GM21529 (cell line): ENCODE data around the gene CCDC112.
"Not testable (repeated sequence)": the region's sequence is repeated elsewhere in the genome, so short reads cannot be mapped to it uniquely, and the experiment has no call there.

Experiments used
- ATAC-seq: cut with Tn5 transposase; IDR thresholded peaks from one replicate; pipeline ENCODE4 v1.9.1; 2021; ENCODE audit not compliant: unreplicated experiment

CCDC112 gene

DNA sequence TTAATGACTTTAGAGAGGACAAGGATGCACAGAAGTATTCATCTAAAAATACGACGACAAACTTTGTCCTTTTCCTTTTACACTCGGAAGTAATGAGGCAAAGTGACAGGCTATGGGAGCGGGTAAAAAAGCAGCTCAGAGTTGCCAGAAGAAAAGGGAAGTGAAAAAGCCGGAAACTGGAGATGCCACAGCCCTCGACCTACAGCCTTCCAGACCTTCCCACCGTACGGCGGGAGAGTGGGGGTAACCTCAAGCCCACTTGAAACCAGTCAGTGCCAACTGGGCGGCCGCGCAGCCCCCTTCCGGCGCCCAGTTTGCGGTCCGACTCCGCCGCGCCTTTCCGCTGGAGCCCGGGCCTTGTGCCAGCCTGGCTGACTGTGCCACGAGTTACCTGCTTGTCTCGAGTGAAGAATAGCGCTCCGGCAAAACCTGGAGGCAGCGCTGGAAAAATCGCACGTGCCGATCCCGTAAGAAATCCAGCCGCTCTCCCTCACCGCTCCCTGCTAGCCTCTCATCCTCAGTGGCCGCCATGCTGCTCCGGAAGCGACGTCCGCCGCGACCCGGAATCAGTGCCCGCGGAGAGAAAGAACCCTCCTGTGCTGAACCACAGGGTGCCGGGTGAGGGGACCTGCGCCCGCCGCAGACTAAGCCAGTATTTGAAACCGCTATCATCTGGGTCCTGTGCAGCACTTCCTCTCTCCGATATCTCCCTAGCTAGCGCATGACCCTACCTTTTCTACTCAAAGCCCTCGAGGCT lies 34.0 kb downstream of the CCDC112 start, which contains the start of gene PGGT1B:
PGGT1B (minus strand) TSS at position 557 of the 757 bp plus-strand sequence; CDS start at position 531, 26 bp downstream.
- ATAC-seq, result peak; percentile 90

DNA sequence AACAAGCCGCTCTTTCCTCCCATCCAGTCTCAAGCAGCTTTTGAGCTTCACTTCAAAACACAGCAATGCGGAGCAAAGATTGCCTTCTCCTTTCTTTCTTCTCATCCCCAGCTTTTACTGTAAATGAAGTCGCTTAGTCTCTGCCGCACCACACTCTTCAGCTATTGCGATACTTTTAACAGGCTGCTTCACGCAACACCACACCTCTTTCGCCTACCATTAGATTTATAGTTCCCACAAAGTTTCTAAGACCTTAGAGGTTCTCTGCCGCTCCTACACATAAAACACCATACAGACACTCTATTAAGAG lies 34.5 kb downstream of the CCDC112 start:
- ATAC-seq, result peak; percentile 50

GRCh38 chr5:115260248-115260647 lies 36.2 kb downstream of the CCDC112 start:
- ATAC-seq, result no peak

GRCh38 chr5:115257981-115258380 lies 38.5 kb downstream of the CCDC112 start:
- no peak for ATAC-seq

DNA sequence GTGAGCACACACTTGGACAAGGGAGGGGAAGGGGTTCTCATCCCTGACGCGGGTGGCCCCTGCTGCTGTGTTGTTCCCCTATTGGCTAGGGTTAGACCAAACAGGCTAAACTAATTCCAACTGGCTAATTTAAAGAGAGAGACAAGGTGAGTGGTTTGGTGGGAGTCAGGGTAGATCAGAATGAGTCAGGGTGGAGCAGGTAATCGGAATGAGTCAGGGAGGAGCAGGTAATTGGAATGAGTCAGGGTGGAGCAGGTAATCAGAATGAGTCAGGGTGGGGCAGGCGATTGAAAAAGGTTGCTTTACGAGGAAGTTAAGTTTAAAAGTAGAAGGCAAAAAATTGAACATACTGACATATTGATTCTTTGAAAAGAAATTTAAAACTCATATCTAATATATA lies 47.1 kb downstream of the CCDC112 start:
- not testable (repeated sequence) for ATAC-seq

- ATAC-seq, result peak; percentile 76
Measured at GRCh38 chr5:115246361-115246991, 50.0 kb downstream of the CCDC112 start.

GRCh38 chr5:115243412-115243811 lies 53.0 kb downstream of the CCDC112 start:
- peak; percentile 64 for ATAC-seq

GRCh38 chr5:115241881-115242642 lies 54.4 kb downstream of the CCDC112 start:
- ATAC-seq, result no peak

DNA sequence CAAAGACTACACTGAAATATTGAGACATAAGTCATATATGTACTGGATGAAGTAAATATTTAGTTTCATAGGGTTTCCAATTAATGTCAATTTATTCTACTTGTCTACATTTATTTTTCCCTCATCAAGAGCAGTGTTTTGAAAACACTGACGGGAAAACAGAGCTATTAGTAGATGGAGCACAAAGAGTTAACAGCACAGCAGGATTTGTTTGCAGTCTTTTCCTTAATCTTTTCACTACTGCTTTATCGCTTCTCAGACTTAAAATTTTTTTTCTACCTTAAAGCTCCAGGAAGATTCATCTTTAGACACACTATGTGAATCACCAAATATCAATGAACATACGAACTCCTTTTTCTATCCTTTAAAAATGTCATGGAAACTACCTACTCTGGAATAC lies 59.4 kb downstream of the CCDC112 start:
- no peak for ATAC-seq

DNA sequence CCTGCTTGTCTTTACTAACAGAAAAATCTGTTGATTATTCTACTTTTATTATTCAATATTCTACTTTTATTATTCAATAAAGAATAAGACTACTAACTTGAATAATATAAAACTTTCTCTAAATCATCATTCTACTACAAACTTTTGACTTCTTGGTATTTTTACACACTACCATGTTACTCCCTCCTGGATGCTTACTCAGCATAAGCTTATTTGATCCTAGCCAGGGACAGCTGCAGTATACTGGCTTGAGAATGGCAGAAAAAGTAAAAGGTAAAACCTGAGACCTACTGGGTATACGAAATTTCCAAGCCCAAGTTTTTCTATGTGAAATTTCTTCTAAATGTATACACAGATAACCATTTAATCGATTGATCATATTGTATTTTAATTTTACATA lies 59.9 kb downstream of the CCDC112 start:
- ATAC-seq, result no peak

- ATAC-seq, result no peak
Measured at GRCh38 chr5:115231598-115231997, 64.9 kb downstream of the CCDC112 start.

- ATAC-seq, result no peak
Measured at GRCh38 chr5:115229606-115230005, 66.8 kb downstream of the CCDC112 start.

DNA sequence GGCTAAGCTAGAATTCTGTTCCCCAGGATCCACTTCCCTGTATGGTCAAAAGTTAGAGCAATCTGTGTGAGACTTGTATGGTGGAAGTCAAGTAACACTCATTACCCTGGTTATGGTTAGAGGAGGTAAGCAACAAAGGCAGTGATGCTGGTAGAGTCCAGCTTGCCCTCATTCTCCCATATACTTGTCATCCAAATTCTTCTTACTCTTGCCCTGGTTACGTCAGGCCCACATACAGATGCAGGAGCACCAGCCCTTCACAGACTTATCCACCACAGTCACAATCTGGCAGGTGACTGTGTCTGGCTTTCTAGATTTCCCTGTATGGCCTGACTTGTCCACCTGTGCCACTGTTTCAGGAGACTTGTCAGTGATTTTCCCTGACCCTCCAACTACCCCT lies 69.2 kb downstream of the CCDC112 start:
- ATAC-seq, result no peak
